ENCODE results near the gene UTS2B. TPM values are rescaled to one million over a fixed set of nuclear protein-coding genes. Genes with fewer than 3 reads are reported as not detected.

The UTS2B gene
- total RNA-seq, 6 experiments from 2014 or later: 0.73 to 1.8 (median 1.0) TPM

DNA sequence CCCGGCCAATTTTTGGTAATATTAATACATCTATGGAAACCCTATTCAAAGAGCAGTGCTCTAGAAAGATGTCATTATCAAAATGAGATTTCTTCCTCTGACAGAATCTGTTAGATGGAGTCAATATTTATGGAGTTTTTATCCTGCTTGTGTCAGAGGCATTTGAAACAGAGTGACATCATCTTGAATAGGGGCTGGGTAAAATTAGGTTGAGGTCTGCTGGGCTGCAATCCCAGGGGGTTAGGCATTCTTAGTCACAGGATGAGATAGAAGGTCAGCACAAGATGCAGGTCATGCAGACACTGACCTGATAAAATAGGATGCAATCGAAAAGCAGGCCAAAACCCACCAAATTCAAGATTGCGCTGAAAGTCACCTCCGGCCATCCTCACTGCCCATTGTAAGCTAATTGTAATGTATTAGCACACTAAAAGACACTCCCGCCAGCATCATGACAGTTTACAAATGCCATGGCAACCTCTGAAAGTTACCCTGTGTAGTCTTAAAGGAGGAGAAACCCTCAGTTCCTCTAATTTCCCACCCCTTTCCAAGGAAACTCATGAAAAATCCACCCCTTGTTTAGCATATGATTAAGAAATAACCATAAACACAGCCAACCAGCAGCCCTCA is 28.4 kb downstream of the UTS2B start:
- Mint-ChIP-seq H3K27ac (no peak overlapping the region), H3K4me3 (no peak overlapping the region), H3K9me3 (no peaks in the 10 kb centered on the region), H3K36me3 (ENCODE audit: low read depth) (no peaks in the 10 kb centered on the region), H3K4me1 (ENCODE audit: low read depth) (peaks cover 7% of the 10 kb centered on the region), H3K27me3 (ENCODE audit: insufficient read depth) (no peaks in the 10 kb centered on the region)
- DNase-seq: no peak
- TF ChIP-seq, protein P1, sequence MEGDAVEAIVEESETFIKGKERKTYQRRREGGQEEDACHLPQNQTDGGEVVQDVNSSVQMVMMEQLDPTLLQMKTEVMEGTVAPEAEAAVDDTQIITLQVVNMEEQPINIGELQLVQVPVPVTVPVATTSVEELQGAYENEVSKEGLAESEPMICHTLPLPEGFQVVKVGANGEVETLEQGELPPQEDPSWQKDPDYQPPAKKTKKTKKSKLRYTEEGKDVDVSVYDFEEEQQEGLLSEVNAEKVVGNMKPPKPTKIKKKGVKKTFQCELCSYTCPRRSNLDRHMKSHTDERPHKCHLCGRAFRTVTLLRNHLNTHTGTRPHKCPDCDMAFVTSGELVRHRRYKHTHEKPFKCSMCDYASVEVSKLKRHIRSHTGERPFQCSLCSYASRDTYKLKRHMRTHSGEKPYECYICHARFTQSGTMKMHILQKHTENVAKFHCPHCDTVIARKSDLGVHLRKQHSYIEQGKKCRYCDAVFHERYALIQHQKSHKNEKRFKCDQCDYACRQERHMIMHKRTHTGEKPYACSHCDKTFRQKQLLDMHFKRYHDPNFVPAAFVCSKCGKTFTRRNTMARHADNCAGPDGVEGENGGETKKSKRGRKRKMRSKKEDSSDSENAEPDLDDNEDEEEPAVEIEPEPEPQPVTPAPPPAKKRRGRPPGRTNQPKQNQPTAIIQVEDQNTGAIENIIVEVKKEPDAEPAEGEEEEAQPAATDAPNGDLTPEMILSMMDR (IDR thresholded peaks at IDR 0.05): no peak

DNA sequence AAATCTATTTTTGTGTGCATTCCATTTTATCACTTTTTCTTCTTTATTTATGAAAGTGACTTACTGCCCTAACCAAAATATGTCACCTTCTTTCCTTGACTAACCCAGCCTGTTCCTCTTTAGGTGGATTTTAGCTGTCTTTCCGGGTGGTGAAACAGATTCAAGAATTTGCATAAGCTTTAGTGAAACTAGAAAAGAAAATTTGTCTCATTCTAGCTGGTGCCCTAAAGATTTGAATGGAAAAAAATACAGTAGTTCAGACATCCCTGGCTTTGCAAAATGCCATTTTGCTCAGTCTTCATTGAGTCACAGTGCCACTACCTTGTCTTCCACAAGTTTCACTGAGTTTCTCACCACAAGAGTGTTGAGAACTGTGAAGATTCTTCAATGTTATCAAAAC is 29.3 kb downstream of the UTS2B start:
- H3K27ac Mint-ChIP-seq: no peak overlapping the region
- no peak for DNase-seq
- H3K27me3 Mint-ChIP-seq (ENCODE audit: insufficient read depth): no peaks in the 10 kb centered on the region
- TF ChIP-seq, protein P1 (IDR thresholded peaks at IDR 0.05): no peak
- H3K4me1 Mint-ChIP-seq (ENCODE audit: low read depth): peaks cover 7% of the 10 kb centered on the region
- H3K9me3 Mint-ChIP-seq: no peaks in the 10 kb centered on the region
- no peak overlapping the region for H3K4me3 Mint-ChIP-seq
- no peaks in the 10 kb centered on the region for H3K36me3 Mint-ChIP-seq (ENCODE audit: low read depth)

DNA sequence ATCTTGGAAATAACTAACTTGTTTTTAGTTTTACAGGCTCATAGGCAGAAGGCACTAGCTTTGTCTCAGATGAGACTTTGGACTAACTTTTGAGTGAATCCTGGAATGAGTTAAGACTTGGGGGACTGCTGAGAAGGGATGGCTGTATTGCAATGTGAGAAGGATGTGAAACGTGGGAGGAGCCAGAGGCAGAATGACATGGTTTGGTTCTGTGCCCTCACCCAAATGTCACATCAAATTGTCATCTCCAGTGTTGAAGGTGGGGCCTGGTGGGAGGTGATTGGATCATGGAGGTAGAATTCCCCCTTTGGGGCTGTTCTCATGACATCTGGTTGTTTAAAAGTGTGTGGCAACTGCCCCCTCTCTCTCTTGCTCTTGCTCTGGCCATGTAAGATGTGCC is 29.9 kb downstream of the UTS2B start:
- no peak overlapping the region for H3K27ac Mint-ChIP-seq
- peaks cover 7% of the 10 kb centered on the region for H3K4me1 Mint-ChIP-seq (ENCODE audit: low read depth)
- no peaks in the 10 kb centered on the region for H3K36me3 Mint-ChIP-seq (ENCODE audit: low read depth)
- TF ChIP-seq, protein P1 (IDR thresholded peaks at IDR 0.05): no peak
- DNase-seq: no peak
- H3K4me3 Mint-ChIP-seq: no peak overlapping the region
- H3K9me3 Mint-ChIP-seq: no peaks in the 10 kb centered on the region
- no peaks in the 10 kb centered on the region for H3K27me3 Mint-ChIP-seq (ENCODE audit: insufficient read depth)

DNA sequence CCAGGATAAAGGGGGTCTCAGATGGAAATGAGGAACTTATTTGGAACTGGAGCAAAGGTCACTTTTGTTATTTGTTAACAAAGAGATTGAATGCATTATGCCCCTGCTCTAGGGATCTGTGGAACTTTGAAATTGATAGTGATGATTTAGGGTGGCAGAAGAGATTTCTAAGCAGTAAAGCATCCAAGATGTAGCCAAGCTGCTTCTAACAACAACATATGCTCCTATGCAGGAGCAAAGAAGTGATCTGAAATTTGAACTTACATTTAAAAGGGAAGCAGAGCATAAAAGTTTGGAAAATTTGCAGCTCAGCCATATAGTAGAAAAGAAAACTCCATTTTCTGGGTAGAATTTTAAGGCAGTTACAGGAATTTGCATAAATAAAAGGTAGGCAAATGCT is 31.5 kb downstream of the UTS2B start:
- Mint-ChIP-seq H3K27me3 (ENCODE audit: insufficient read depth) (no peaks in the 10 kb centered on the region), H3K9me3 (no peaks in the 10 kb centered on the region), H3K4me3 (no peak overlapping the region), H3K36me3 (ENCODE audit: low read depth) (no peaks in the 10 kb centered on the region), H3K4me1 (ENCODE audit: low read depth) (peaks cover 7% of the 10 kb centered on the region), H3K27ac (no peak overlapping the region)
- no peak for DNase-seq
- TF ChIP-seq, protein P1 (IDR thresholded peaks at IDR 0.05): no peak

DNA sequence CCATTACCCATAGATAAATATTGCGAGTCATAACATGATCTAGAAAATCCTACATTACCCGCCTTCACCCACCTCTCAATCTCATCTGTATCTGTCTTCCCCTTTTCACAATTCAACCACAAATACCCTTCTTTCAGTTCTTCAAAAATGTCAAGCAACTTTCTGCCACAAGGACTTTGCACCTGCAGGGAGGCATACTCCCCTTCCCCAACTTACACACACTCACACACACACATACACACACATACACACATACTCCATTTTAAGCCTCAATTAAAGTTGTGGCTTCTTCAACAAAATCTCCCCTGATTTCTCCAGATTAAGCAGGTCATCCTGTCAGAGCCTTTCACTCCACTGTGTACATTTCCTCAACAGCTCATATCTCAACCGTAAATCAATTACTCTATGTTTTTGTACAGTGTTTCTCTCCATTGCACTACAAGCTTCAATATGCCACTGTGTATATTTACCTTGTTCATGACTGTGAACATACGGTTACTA is 34.2 kb downstream of the UTS2B start:
- DNase-seq: no peak
- no peaks in the 10 kb centered on the region for H3K9me3 Mint-ChIP-seq
- H3K27me3 Mint-ChIP-seq (ENCODE audit: insufficient read depth): no peaks in the 10 kb centered on the region
- no peak overlapping the region for H3K4me3 Mint-ChIP-seq
- TF ChIP-seq, protein P1 (IDR thresholded peaks at IDR 0.05): no peak
- H3K4me1 Mint-ChIP-seq (ENCODE audit: low read depth): peaks cover 7% of the 10 kb centered on the region
- no peaks in the 10 kb centered on the region for H3K36me3 Mint-ChIP-seq (ENCODE audit: low read depth)
- H3K27ac Mint-ChIP-seq: no peak overlapping the region

Data from HFFc6 (cell line).